Measurements from ENCODE around the gene BCCIP.
A peak's percentile ranks its signal among the peaks of the same experiment; 100 is the strongest.

BCCIP gene

DNA sequence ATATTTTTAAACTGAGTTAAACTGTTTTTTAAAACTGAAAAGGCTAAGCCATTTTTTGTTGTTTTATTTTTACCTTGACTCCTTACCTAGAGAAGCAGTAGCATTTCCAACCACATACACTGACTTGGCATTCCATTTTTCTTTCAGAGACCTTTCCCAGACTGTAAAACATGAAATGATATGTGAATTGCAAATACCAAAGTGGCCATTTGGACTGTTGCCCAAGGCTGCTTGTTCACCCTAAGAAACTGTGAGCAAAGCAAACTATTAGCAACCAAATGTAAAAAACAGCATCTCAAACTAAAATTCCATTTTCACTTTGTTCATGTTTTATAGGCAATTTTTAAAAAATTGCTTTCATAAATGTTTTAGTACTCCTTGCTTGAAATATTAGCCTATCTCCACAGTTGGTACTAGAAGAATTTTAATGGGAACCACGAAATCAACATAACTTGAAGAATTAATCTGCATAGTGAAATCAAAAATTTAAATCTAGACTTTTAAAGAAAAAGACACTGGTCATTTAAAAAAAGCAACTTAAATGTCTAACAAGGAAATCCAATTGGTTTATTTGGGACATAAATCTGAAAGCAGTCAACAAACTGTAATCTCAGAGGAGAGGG, 11.1 kb upstream of the BCCIP start:
- TF ChIP-seq GATA1 (IDR thresholded peaks at IDR 0.05; ENCODE audit: low read depth, low read length) (no peak), POLR2A (IDR thresholded peaks at IDR 0.05; ENCODE audit: low read length) (no peak)
- peak; percentile 14 to 37 for DNase-seq

DNA sequence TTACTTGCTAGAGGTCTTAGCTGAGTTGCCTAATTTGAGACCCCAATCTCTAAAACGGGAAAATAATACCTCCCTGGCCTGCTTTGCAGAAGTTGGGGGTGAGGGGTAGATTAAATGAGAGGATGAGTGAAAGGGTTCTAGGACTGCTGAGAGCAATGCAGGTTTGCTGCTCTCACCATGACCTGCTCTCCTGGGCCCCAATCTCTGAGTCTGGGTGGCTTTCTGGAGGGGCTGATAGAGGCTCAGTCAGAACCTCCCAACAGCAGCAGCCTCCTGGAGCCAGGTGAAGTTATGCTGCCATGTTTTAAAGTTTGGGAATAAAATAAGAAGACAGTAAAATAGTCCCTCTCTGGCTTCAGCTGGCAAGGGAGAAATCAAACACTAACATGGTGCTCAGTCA, 7.6 kb upstream of the BCCIP start:
- peak; percentile 81 to 85 for DNase-seq
- no peak for TF ChIP-seq POLR2A (IDR thresholded peaks at IDR 0.05; ENCODE audit: low read length)
- TF ChIP-seq GATA1 (IDR thresholded peaks at IDR 0.05; ENCODE audit: low read depth, low read length) = no peak

- DNase-seq = peak; percentile 91 to 98
- TF ChIP-seq POLR2A (IDR thresholded peaks at IDR 0.05; ENCODE audit: low read length) = peak; percentile 91
- peak; percentile 75 for TF ChIP-seq GATA1 (IDR thresholded peaks at IDR 0.05; ENCODE audit: low read depth, low read length)
Measured at GRCh38 chr10:125816548-125816947, 6.8 kb upstream of the BCCIP start.

- peak; percentile 56 to 68 for DNase-seq
- TF ChIP-seq GATA1 (IDR thresholded peaks at IDR 0.05; ENCODE audit: low read depth, low read length) = no peak
- TF ChIP-seq POLR2A (IDR thresholded peaks at IDR 0.05; ENCODE audit: low read length) = no peak
Measured at GRCh38 chr10:125817337-125817946, 5.9 kb upstream of the BCCIP start.

- peak; percentile 48 to 53 for DNase-seq
- TF ChIP-seq GATA1 (IDR thresholded peaks at IDR 0.05; ENCODE audit: low read depth, low read length) (no peak), POLR2A (IDR thresholded peaks at IDR 0.05; ENCODE audit: low read length) (no peak)
Measured at GRCh38 chr10:125820701-125821100, 2.6 kb upstream of the BCCIP start.

- peak; percentile 43 to 65 for DNase-seq
- TF ChIP-seq GATA1 (IDR thresholded peaks at IDR 0.05; ENCODE audit: low read depth, low read length) (no peak), POLR2A (IDR thresholded peaks at IDR 0.05; ENCODE audit: low read length) (no peak)
Measured at GRCh38 chr10:125823663-125824251, 411 bp downstream of the BCCIP start.

DNA sequence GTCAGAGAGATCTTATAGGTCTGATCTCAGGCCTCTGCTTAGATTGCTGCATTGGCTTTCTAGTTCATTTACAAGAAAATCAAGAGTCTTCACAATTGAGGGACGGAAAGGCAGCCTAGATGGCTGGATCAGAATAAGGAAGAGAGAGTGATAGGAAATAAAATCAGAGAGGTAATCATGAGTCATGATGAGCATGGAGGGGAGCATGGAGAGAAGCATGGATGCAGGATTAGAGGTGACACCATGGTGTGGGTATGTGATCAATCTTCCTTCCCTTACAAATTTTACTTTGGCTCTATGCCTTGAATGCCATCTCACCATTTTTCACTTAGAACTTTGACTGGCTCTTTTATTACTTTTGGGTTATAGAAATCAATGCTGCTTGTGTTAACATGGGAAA, 1.4 kb downstream of the BCCIP start:
- TF ChIP-seq POLR2A (IDR thresholded peaks at IDR 0.05; ENCODE audit: low read length) = no peak
- no peak for TF ChIP-seq GATA1 (IDR thresholded peaks at IDR 0.05; ENCODE audit: low read depth, low read length)
- DNase-seq = peak in 1 of 2 experiments; percentile 34

GRCh38 chr10:125827133-125827532, 3.8 kb downstream of the BCCIP start:
- TF ChIP-seq POLR2A (IDR thresholded peaks at IDR 0.05; ENCODE audit: low read length) (no peak), GATA1 (IDR thresholded peaks at IDR 0.05; ENCODE audit: low read depth, low read length) (no peak)
- DNase-seq = no peak

GRCh38 chr10:125828311-125828710, 5.0 kb downstream of the BCCIP start:
- DNase-seq = peak in 1 of 2 experiments; percentile 53
- TF ChIP-seq POLR2A (IDR thresholded peaks at IDR 0.05; ENCODE audit: low read length) = no peak
- no peak for TF ChIP-seq GATA1 (IDR thresholded peaks at IDR 0.05; ENCODE audit: low read depth, low read length)

GRCh38 chr10:125836746-125837145, 13.4 kb downstream of the BCCIP start:
- TF ChIP-seq POLR2A (IDR thresholded peaks at IDR 0.05; ENCODE audit: low read length) (no peak), GATA1 (IDR thresholded peaks at IDR 0.05; ENCODE audit: low read depth, low read length) (no peak)
- DNase-seq = no peak

DNA sequence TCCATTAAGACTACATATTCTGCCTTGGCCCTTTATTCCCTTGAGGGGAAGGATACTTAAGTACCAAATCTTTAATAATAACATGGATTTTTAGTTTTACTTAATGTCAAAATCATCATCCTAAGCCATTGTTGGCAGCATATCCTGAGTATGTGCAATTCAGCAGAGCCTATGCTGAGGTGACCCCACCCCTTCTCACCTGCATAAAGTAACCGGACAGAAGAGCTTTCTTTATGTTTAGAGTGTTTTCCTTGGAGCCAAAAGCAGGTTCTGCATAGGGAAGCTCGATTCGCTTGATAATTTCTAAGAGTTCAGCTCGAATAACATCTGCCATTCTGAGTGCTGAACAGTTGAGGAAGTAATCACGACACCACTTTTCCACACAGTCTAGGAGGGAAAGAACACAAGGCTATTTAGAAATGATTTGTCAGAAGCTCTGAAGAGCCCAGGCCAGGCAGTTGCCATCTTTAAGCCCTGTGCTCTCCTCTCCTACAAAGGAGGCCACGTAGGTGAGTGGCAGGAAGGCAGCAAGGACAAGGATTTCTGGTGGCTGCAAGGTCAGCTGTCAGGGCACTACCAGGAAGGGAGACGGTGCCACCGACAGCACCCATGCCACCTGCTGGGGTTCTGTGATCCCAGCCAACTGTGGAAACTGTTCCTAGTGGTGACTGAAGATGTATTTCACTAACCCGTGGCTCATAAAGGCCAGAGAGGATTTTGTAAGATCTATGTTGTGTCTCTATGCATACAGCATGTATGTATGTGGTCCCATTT, 15.6 kb downstream of the BCCIP start:
- no peak for TF ChIP-seq POLR2A (IDR thresholded peaks at IDR 0.05; ENCODE audit: low read length)
- no peak for TF ChIP-seq GATA1 (IDR thresholded peaks at IDR 0.05; ENCODE audit: low read depth, low read length)
- no peak for DNase-seq

GRCh38 chr10:125840406-125840805, 17.1 kb downstream of the BCCIP start:
- TF ChIP-seq GATA1 (IDR thresholded peaks at IDR 0.05; ENCODE audit: low read depth, low read length) (no peak), POLR2A (IDR thresholded peaks at IDR 0.05; ENCODE audit: low read length) (no peak)

DNA sequence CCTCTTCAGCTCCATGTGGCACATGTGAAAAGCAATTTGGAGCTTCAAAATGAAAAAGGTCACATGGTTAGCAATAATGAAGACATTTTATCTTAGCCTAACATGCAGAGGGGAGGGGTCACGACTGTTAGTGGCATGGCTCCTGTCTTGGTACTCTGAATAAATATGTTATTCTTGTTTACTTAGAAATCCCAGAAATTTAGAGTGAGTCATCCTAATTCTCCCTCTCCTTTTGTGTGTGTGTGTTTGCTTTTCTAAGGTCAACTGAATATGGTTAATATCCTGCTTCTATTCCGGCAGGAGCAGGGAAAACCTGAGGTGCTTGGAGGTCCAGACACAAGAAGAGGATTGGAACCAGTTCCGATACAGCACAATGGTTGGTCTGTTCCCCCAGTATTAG, 17.6 kb downstream of the BCCIP start:
- peak in 1 of 2 experiments; percentile 25 for DNase-seq
- TF ChIP-seq GATA1 (IDR thresholded peaks at IDR 0.05; ENCODE audit: low read depth, low read length) (no peak), POLR2A (IDR thresholded peaks at IDR 0.05; ENCODE audit: low read length) (no peak)

More at GRCh38 chr10:125840406-125840805, 17.1 kb downstream of the BCCIP start:
- no peak for DNase-seq

All from erythroblast (primary cell).